IPS DF 19.7 (cell line): Measurements from ENCODE around the gene GNGT2.

Experiments
- DNase-seq: peaks from one replicate; pipeline ENCODE4 v3.0.0-alpha.2; 2013; ENCODE audit warnings: low read depth, low spot score

GNGT2 gene

DNA sequence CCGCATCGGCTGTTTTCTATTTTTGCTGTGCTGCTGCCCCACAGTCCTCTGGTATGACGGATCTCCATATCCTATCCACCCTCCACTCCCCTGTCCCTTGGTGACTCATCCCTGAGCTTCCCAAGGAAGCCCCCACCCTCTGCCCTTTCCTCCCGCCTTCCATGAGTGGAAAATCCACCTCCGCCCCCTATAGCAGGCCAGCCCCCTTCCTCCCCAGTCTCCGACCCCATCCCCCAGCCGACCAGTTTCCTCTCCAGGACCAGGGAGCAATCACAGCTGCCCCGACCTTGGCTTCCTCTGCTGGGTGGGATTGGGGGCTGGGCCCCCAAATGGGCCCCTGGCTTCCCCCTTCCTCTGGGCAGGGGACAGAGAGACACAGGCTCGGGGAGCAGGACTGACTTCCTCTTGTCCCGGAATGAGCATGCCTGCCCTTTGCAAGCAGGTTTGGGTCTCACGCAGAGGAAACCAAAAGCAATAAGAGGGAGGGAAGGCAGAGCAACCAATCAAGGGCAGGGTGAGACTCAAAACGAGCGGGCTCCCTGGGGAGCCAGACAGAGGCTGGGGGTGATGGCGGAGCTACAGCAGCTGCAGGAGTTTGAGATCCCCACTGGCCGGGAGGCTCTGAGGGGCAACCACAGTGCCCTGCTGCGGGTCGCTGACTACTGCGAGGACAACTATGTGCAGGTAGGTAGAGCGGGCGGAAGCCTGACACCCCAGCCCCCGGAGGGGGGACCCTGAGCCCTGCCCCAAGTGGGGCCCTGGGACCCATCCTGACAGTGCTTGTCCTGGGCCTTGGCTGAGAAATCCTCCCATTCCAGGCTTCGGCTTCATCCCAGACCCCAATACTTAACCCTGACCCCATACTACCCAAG is at the start of gene GNGT2, which contains the start of gene ABI3:
TSS of gene GNGT2 (minus strand) at position 417 of the 872 bp plus-strand sequence. CDS start 3,152 bp downstream, outside the sequence.
TSS of gene ABI3 (plus strand) at position 550 of the 872 bp plus-strand sequence. CDS start at position 568, 18 bp downstream.
- DNase-seq, result no peak

DNA sequence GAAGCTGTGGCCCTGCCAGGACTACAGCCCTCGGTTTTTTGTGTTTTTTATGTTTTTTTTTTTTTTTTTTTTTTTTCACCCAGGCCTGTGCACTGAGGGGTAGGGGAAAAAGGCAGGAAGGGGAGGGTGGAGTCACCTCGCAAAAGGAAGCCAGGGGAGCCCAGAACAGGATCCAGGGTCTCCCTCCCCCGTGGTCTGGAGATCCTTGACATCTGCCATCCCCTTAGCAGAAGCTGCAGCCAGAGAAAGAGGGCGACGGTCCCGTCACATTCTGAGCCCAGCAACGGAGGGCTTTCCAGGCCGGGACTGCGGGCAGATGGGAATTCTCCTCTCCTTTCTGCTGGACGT is 49.3 kb upstream of the GNGT2 start:
- DNase-seq, result no peak

GRCh38 chr17:49258394-49258793 is 48.0 kb upstream of the GNGT2 start:
- no peak for DNase-seq

- DNase-seq, result no peak
These were observed 44.8 kb upstream of the GNGT2 start for GRCh38 chr17:49255125-49255524.

DNA sequence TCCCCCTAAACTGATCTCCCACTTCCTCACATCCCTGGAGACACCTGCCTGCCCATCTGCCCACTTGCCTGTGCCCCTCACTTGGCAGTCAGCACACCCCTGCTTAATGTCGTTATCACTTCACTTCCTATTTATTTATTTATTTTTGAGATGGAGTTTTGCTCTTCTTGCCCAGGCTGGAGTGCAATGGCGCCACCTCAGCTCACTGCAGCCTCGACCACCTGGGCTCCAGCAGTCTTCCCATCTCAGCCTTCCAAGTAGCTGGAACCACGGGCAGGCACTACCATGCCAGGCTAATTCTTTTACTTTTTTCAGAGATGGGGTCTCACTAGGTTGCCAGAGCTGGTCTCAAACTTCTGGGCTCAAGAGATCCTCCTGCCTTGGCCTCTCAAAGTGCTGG is 43.7 kb upstream of the GNGT2 start:
- DNase-seq, result no peak

GRCh38 chr17:49252148-49252695 is 41.8 kb upstream of the GNGT2 start:
- no peak for DNase-seq

GRCh38 chr17:49249890-49250522 is 39.6 kb upstream of the GNGT2 start:
- DNase-seq, result no peak

DNA sequence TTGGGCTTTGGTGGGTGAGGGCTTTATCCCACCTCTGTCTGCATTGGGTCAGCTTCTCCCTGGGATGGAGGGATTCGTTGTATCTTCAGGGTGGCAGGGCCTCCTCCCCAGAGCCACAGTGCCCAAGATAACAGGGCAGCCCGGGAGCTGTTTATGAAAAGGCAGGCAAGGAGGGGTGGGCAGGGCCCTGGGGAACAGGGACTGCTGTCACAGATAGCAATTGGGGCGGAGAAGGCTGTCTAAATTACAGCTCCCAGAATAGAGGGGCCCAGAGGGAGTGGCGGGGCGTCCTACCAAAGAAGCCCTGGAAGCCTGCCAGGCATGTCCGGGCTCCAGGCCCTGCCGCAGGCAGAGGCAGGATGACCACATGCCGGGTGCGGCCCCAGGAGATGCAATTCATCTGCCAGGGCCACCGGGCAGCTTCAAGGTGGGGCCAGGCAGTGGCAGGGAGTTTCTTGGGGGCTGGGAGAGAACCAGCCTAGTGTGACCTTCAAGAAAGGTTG is 39.0 kb upstream of the GNGT2 start:
- DNase-seq, result no peak

DNA sequence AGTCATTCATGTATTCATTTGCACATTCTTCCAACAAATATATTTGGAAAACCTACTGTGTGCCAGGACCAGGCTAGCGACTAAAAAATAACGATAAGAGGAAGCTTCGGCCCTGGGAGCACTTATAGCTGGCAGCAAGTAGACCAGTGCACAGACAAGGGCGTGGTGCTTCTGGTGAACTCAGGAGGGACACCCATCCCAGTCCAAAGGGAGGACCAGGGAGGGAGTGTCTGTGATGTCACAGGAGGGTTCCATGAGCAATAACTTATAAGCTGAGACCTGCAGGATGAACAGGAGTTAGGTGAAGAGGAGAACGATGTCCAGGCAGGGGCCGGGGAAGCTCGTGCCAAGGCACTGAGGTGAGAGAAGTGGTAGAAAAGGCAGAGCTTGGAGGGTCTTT is 37.6 kb upstream of the GNGT2 start:
- DNase-seq, result no peak

GRCh38 chr17:49244839-49245238 is 34.5 kb upstream of the GNGT2 start:
- DNase-seq, result no peak

DNA sequence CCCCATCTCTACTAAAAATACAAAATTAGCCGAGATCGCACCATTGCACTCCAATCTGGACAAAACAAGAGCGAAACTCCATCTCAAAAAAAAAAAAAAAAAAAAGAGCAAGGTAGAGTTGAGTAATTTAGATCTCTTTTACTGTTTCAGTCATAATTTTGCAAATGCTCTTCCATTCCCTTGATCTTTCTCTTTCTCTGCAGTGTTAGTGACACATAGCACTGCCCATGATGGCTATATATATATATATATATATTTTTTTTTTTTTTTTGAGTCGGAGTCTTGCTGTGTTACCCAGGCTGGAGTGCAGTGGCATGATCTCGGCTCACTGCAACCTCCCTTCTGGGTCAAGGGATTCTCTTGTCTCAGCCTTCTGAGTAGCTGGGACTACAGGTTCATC is 32.4 kb upstream of the GNGT2 start:
- DNase-seq, result no peak

DNA sequence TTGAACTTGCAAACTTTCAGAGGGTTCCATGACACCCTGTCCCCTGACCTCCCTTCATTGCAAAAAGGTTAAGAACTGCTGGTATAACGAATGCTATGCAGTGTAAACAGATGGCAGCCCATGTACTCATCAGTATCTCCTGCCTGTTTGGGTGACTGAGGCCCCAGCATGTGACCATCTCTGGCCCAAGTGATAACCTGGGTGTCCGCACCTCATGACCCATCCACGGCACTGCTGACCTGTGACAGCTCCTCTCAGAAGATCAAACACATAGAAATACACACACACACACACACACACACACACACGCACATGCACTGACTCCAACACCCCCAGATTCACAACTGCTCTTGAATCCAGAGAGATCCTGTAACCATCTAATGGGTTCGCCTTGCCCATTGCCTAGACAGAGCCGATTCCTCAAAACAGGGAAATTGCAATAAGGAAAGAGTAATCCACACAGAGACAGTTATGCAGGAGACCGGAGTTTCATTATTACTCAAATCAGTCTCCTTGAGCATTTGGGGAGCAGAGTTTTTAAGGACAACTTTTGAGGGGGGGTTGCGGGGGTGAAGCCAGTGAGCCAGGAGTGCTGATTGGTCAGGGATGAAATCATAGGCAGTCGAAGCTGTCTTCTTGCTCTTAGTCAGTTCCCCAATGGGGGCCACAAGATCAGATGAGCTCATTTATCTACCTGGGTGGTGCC is 31.5 kb upstream of the GNGT2 start:
- no peak for DNase-seq

DNA sequence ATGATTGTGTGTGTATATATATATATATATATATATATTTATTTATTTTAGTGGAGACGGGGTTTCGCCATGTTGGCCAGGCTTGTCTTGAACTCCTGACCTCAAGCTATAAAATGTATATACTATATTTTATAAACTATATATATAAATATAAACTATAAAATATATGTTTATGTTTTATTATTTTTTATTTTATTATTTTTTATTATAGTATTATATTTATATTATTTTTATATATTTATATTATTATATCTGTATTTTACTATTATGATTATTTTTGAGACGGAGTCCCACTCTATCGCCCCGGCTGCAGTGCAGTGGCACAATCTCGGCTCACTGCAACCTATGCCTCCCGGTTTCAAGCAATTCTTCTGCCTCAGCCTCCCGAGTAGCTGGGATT is 30.7 kb upstream of the GNGT2 start:
- no peak for DNase-seq

GRCh38 chr17:49240619-49241018 is 30.2 kb upstream of the GNGT2 start:
- DNase-seq, result no peak

- DNase-seq, result no peak
These were observed 29.6 kb upstream of the GNGT2 start for GRCh38 chr17:49239963-49240362.

DNA sequence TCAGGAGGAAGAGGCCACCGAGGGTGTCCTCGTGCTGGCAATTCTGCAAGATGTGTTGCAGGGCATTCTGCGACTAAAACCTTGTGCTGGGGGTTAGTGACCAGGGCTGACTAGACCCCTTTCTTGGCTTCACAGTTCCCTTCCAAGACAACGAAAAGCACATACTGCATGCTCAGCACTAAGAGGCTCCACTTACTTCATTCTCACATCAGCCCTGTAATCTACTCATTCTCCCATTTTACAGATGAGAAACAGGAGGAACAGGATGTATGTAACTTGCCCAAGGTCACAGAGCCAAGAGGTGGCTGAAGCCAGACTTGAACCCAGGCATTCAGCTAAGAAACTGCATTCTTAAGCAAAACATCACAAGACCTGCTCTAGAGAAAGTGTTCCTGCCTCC is 25.5 kb upstream of the GNGT2 start:
- DNase-seq, result no peak

DNA sequence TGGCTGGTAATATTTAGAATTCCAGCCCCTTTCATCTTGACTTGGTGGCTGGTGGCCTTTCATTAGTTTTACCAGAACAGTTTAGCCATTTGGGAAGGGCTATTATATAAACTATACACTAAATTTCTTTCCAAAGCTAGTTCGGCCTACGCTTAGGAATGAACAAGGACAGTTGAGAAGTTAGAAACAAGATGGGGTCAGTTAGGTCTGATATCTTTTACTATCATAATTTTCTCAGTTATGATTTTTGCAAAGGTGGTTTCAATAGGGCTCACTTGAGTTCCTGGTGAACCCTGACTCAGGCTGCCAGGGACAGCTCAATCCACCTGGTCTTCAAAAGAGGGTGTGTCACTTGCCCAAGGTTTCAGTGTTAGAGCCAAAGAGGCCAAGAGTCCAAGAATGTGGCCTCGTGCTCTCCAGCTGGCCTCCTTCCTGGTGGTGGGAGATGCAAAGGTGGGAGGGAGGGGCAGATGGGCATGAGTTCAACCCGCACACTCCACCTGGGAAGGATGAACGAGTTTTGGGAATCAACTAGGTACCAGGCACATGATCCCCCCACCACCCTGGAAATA is 24.2 kb upstream of the GNGT2 start:
- DNase-seq, result no peak

- no peak for DNase-seq
These were observed 21.2 kb upstream of the GNGT2 start for GRCh38 chr17:49231563-49231894.

- no peak for DNase-seq
These were observed 20.5 kb upstream of the GNGT2 start, which contains the start of gene PHOSPHO1 for GRCh38 chr17:49230636-49231562. PHOSPHO1 (minus strand) TSS chr17:49230787; CDS start chr17:49226691, 4,096 bp downstream.

DNA sequence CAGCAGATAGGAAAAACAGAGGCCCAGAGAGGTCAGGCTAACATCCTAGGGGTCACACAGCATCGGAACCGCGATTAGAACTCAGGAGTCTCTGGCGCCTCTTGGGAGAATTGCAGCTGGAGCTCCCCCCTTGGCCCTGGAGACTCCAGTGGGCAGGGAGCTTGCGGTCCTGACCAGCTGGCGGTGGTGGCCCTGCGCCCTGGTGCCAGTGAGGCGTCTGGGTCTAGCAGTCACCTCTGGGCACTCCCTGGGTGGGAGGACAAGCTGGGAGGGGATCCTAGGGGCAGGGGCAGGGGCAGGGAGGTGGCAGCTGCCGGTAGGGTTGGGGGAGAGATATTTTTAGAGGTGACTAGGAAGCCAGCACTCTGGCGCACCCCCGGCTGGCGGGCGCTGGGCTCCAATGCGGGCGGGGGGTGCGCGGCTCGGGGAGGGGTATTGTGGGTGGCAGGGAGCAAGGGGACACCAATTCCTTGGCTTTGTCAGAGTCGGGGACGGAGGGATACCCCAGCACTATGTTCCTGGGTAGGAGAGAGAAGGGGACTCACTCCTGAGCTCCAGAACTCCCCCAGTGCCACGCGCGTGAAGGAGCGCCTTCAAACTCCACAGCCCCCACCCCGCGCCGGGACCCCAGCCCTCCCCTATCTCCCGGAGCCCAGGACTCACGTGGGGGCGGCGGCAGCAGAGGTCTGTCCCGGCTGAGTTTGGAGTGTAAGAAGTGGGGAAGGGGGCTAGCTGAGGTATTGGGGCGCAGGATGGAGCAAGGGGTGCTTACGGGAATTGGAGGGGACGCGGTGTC is 19.6 kb upstream of the GNGT2 start:
- DNase-seq, result no peak
